NCI-H446 treated with DMSO at 0.1 percent for 48 hours (cell line): Measurements from ENCODE around the gene ZFHX3.

Experiments
- DNase-seq: peaks from one replicate; lab custom pipeline; 2025; lab: John Stamatoyannopoulos, UW

The ZFHX3 gene

GRCh38 chr16:73037845-73038570, 9.9 kb downstream of the ZFHX3 start:
- DNase-seq = no peak

DNA sequence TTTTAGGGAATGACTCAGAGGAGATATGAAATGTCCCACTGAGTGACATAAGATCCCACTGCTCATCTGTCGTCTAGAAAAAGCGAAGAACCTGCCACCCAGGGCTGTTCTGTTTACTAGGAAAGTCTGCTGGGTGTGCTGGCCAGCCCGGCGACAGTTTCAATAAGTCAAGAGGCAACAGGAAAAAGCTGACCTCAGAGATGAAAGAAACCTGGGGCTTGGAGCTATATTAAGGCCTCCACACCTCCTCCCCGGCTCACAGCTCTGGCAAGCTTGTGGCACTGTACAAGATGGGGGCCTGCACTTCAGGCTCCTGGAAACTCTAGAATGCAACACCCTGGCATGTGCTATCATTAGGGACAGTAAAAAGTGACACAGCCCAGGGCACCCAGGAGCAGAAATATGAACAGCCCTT, 10.6 kb downstream of the ZFHX3 start:
- no peak for DNase-seq

GRCh38 chr16:73036074-73036826, 11.7 kb downstream of the ZFHX3 start:
- no peak for DNase-seq

- no peak for DNase-seq
These were observed 13.6 kb downstream of the ZFHX3 start for GRCh38 chr16:73034374-73034773.

- DNase-seq = no peak
These were observed 14.5 kb downstream of the ZFHX3 start for GRCh38 chr16:73033271-73033998.

GRCh38 chr16:73032541-73033270, 15.2 kb downstream of the ZFHX3 start:
- no peak for DNase-seq

- DNase-seq = no peak
These were observed 15.9 kb downstream of the ZFHX3 start for GRCh38 chr16:73031984-73032383.

DNA sequence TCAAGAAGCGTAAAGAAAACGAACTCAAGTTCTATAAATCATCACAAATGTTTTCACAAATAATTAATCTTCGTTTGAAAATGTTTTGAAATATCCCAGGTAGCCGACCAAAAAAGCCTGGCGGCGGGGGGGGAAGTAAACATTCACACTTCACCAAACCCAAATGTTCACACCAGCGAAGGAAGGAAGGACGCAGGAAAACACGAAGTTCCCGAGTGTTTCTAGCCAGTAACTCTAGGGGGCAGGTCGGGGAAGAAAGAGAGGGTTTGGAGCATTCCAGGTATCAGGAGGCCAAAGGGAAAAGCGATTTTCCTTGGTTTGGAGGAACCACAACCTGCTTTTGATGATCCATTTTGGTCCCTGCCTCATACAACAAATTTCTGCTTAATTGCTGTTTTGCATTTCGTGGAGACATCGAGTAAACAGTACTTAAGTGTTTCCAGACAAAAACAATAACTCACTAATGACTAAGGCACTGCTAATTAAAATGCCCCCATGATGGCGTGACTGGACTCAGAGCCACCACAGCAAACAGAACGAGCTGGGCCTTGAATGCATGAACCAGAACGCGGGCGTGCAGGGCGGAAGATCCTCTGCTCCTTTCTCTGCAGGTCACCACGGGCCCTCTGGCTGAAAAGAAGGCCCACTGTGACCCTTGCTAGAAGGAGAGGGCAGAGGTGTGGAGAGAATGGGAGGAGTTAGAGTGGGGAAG, 16.6 kb downstream of the ZFHX3 start:
- no peak for DNase-seq

- DNase-seq = no peak
These were observed 19.1 kb downstream of the ZFHX3 start for GRCh38 chr16:73028721-73029361.

DNA sequence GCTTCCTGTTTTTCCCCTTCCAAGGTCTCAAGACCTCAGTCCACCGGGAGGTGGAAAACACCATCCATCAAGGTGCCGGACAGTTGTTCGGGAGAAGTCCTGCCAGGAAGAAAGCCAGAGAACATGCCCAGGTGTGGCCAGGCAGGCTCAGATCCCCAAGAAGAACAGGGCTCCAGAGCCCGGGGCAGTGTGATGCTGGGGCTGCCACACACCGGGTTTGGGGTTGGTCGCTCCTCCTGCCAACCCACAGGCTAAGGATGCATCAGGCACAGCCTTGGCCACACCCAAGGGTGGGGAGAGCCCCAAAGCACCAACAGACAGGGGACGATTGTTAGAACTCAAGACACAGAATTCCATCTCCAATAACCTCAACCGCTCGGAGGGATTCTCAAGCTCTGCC, 19.7 kb downstream of the ZFHX3 start:
- no peak for DNase-seq

DNA sequence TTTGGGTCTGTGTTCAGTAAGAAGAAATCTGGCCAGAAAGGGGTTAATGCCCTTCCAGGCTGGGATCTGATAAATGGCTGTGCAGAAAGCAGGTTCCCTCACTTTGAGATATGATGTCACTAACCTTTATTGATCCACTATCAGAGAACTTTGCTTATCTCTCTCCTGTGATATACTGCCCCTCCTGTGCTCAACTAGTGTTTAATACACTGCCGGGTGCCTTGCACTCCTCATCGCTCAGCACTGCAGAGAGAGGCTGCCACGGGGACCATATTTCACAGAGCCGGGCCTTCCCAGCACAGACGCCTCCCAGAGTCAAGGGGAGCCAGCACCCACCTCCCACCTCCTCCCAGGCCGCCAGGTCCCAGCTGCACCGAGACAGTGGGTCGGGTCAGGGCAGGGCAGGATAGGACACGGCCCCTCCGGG, 20.2 kb downstream of the ZFHX3 start:
- no peak for DNase-seq

DNA sequence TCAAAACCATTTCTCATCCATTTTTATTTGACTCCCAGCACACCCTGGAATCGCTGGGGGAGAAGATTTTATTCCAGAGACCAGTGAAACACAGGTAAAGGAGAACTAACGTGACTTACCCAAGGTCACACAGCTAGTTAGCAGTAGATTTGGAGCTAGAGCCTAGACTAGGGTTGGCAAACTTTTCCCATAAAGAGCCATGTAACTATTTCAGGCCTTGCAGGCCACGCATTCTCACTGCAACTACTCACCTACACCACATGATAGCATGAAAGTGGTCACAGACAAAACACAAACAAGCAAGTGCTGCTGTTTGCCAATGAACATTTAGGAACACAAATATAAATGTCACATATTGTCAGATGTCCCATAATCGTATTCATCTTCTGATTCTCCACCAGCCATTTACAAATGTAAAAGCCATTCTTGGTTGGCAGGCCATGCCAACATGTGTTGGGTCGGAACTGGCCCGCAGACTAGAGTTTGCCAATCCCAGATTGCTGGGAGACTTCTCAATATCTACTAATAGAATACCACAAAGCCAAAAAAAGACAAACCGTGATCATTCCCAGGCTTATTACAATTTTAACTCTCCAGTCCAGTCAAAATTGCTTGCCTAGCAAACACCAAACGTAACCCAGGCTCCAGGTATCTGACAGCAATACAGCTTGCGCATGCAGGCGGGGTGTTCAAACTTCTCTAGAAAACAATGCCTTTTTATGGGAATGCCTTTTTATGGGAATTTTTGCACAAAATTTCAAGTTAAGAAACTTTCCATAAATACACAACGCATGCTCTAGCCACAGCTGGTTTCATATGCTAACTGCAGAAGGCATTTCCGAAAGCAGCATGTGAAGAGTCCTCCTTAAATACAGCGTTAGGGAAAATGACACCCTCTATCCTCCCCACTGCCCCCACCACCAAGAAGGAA, 20.9 kb downstream of the ZFHX3 start:
- DNase-seq = no peak

DNA sequence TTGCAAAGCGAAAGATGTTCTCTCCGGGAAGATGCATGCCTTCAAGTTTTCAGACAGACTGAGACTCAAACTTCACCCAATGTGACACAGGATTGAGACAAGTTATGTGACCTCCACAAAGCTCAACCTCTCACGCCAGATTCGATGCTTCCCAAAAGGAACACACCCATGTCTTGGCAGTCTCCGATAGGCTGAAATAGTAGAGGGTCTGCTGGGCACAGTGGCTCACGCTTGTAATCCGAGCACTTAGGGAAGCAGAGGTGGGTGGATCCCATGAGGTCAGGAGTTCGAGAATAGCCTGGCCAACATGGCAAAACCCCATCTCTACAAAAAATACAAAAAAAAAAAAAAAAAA, 22.1 kb downstream of the ZFHX3 start:
- DNase-seq = no peak

DNA sequence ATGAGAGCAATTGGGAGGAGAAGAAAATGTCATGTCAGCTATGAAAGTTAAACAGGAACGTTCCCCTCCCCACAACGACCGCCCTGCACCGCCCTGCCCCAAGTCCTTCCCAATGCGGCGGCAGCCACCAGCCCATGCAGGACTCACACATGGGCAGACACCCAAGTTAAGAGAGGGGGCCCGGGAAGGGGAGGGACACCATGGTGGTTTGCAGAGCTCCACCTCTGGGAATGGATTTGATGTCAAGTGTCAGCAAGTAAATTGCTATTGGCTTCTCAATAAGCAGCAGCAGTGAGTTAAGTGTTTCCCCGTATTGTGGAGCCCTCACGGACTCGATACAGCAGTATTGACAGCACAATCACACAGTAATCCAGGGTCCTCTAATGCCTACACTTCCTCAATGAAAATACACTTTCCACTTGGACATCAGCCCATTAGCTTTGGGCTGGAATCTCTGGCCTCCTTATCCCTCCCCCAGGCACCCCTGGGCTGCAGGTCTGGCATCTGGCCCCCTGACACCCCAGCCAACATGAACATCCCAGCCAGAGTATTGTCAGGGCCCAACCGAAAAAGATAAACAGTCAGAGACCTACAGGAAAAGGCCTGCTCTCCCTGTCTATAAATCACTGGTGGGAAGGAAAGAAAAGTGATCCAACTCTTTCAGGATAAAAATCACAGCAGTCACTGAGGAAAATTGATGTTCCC, 22.6 kb downstream of the ZFHX3 start:
- DNase-seq = no peak

DNA sequence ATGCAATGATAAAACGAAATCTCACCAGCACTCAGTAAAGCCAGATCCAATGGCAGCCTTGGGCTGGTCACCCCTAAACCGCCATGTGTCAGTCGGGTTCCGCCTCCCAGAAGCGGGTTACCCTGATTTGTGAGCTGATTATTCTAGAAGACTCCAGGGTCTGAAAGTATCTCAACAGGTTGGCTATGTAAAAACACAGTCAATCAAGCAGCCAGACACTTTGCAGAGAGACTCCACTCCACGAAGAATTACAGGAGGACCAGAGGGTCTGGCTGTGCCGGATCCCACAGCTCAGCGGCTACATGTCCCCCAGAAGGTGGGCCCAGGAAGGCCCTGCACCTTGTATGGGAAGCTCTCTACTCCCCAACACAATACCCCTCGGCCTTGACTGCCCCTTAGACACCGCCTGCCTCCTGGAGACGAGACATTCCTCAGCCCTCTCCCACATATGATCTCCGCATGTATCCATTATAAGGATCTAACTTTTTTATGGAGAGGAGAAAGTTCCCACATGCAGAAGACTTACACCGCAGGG, 23.3 kb downstream of the ZFHX3 start:
- no peak for DNase-seq

DNA sequence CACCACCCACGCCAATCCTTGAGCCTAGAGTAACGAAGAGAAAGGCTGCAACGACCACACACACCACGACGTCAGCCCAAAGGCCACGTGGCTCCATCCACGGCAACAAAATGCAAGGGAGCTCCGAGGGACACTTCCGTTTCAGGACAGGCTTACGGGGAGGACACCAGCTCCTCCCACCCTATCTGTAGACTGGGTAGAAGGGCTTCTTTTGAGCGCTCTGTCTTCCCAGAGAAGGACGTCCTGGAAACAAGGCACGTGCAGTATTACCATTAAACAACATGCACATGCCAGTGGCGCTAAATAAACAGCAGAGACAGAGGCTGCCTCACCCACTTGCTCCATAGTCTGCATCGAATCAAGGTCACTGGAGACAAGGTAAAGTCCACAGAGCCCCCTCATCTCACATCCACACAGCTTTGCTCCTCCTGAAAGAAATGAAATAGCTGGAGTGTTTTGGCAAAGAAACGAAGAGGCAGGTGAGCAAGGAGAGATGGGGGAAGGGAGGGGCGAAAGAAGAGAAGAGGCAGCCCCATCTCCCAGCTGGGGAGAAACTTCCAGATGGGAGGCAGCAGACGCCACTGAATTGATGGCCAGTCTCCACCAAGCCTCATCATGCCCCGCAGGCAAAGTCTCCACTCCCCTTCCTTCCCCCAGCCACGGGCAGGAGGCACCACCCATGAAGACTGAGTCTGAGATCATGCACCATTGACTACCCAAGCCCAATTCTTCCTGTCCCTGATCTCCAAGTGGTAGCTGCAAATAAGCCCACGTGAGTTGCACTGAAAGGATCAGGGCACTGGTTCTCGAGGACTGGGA, 24.0 kb downstream of the ZFHX3 start:
- no peak for DNase-seq

GRCh38 chr16:73023320-73023719, 24.6 kb downstream of the ZFHX3 start:
- no peak for DNase-seq

GRCh38 chr16:73022534-73022933, 25.4 kb downstream of the ZFHX3 start:
- no peak for DNase-seq
